ENCODE measurements around the gene KIF5C. TPM values are rescaled to one million over a fixed set of nuclear protein-coding genes. Genes with fewer than 3 reads are reported as not detected.

KIF5C gene
- total RNA-seq, 1 donor from 2014 or later = 38.9 TPM

DNA sequence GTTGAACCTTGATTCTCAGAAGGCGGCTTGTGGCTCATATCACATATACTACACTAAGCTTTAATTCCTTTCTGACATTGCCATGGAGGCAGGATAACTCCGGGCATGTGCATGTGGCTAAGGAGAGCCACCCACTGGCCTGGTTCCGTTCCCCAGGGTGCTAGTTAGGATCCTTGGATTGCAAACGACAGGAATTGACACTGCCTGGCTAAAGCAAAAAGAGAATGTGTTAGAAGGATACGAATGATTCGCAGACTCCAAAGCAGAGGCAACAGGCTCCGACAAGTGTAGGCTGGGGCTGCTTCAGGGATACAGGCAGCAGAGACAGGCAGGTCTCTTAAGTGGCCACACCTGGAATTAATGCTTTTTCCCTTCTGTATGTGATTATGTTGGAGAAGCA, 92.0 kb downstream of the KIF5C start:
- Mint-ChIP-seq H3K27ac (no peak overlapping the region), H3K4me1 (ENCODE audit: unreplicated experiment) (peaks cover 47% of the 10 kb centered on the region), H3K27me3 (no peaks in the 10 kb centered on the region)

DNA sequence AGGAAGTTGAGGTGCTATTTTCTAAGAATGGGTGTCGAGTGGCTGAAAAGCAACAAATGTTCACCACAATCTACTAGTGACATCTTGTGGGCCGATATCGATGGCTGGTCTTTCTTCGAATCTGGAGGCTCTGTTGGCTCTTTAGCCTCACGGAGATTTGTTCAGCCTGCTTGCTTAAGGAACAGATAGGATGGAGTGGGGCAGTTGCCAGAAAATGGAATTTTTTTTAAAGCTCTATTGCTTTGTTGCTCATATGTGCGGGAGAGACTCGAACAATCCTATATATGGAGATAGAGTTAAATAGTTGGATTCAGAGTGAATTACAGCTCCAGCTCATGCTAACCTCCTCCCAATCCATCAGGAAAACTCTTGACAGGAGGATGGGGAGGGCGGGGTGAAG, 92.6 kb downstream of the KIF5C start:
- TF ChIP-seq, protein P1, sequence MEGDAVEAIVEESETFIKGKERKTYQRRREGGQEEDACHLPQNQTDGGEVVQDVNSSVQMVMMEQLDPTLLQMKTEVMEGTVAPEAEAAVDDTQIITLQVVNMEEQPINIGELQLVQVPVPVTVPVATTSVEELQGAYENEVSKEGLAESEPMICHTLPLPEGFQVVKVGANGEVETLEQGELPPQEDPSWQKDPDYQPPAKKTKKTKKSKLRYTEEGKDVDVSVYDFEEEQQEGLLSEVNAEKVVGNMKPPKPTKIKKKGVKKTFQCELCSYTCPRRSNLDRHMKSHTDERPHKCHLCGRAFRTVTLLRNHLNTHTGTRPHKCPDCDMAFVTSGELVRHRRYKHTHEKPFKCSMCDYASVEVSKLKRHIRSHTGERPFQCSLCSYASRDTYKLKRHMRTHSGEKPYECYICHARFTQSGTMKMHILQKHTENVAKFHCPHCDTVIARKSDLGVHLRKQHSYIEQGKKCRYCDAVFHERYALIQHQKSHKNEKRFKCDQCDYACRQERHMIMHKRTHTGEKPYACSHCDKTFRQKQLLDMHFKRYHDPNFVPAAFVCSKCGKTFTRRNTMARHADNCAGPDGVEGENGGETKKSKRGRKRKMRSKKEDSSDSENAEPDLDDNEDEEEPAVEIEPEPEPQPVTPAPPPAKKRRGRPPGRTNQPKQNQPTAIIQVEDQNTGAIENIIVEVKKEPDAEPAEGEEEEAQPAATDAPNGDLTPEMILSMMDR (conservative IDR thresholded peaks at IDR 0.05) = no peak
- no peaks in the 10 kb centered on the region for H3K27me3 Mint-ChIP-seq
- H3K36me3 Mint-ChIP-seq = peaks cover 9% of the 10 kb centered on the region
- no peak for DNase-seq (ENCODE audit: extremely low spot score, unreplicated experiment)
- no peaks in the 10 kb centered on the region for H3K9me3 Mint-ChIP-seq
- H3K4me3 Mint-ChIP-seq = no peak overlapping the region
- H3K27ac Mint-ChIP-seq = no peak overlapping the region
- peaks cover 48% of the 10 kb centered on the region for H3K4me1 Mint-ChIP-seq (ENCODE audit: unreplicated experiment)

More for the DNA sequence above, 92.0 kb downstream of the KIF5C start:
- Mint-ChIP-seq H3K4me3 (no peak overlapping the region), H3K36me3 (peaks cover 9% of the 10 kb centered on the region), H3K9me3 (no peaks in the 10 kb centered on the region)
- no peak for DNase-seq (ENCODE audit: extremely low spot score, unreplicated experiment)
- TF ChIP-seq, protein P1 (conservative IDR thresholded peaks at IDR 0.05) = no peak

DNA sequence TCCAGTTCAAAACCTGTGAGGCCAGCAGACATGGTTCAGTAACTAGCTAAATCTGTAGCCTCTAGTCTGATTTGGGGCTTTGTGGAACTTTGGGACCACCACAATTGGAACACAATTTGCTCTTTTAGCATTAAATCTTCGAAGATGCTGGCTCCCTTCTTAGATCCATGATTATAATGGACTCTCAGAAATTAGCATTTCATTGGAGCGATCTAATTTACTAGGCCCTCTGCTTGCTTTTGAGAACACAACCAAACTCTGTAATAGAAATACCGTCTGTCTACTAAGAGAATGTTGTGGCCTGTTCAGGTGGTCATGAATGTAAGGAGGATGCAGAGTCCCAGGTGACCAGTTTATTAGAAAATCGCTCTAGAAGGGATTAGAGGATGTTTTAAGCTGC, 93.3 kb downstream of the KIF5C start:
- TF ChIP-seq, protein P1 (conservative IDR thresholded peaks at IDR 0.05) = no peak
- DNase-seq (ENCODE audit: extremely low spot score, unreplicated experiment) = no peak
- Mint-ChIP-seq H3K9me3 (no peaks in the 10 kb centered on the region), H3K36me3 (peaks cover 12% of the 10 kb centered on the region), H3K27ac (no peak overlapping the region), H3K27me3 (no peaks in the 10 kb centered on the region), H3K4me1 (ENCODE audit: unreplicated experiment) (peaks cover 51% of the 10 kb centered on the region), H3K4me3 (no peak overlapping the region)

DNA sequence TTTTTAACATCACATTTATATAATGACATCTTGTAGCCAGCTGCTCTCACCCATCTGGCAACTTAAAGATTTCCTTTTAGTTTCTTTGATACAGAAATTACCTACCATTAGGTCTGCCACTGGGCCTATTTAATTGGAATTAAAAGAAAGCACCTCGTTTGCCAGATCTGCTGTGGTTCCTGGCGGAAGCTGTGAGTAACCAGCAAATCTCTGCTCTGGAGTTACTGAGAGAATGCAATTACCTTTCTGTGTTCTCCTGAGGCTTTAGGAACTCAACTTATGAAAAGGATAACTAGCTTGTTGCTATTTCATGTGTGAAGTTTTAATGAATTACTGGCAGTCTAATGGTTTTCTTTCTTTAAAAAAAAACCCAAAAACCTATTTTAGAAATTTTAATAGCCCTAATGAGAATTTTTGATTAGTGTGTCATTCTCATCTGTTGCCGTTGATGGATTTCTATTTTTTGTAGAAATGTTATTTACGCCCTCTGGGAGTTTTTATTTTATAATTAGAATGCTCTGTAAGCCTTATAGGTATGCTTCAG, 93.8 kb downstream of the KIF5C start:
- peaks cover 54% of the 10 kb centered on the region for H3K4me1 Mint-ChIP-seq (ENCODE audit: unreplicated experiment)

DNA sequence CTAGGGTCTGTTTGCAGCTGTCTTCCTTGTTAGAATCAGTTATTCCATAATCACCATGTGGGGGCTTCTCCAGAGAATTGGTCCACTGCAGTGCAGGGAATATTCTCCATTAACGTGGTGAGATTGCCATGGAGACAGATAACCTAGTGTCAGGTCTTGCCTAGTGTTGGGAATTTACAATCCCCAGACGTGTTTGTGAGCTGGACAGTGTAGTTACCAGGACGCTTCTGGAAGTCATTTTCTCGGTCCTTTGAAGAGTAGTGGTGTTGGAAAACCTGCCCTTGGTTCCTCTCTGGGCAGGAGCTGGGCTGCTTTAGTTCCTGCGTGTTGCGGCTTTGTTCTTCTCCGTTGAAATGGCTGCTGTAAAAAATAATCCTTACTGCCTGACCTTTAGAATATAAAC, 94.6 kb downstream of the KIF5C start:
- Mint-ChIP-seq H3K4me1 (ENCODE audit: unreplicated experiment) (peaks cover 58% of the 10 kb centered on the region), H3K27ac (peak overlapping the region; percentile 52)
- TF ChIP-seq, protein P1 (conservative IDR thresholded peaks at IDR 0.05) = no peak

More for the DNA sequence above, 93.8 kb downstream of the KIF5C start:
- H3K9me3 Mint-ChIP-seq = no peaks in the 10 kb centered on the region
- TF ChIP-seq, protein P1 (conservative IDR thresholded peaks at IDR 0.05) = no peak
- no peak overlapping the region for H3K4me3 Mint-ChIP-seq
- peaks cover 17% of the 10 kb centered on the region for H3K36me3 Mint-ChIP-seq
- no peaks in the 10 kb centered on the region for H3K27me3 Mint-ChIP-seq
- no peak overlapping the region for H3K27ac Mint-ChIP-seq
- no peak for DNase-seq (ENCODE audit: extremely low spot score, unreplicated experiment)

DNA sequence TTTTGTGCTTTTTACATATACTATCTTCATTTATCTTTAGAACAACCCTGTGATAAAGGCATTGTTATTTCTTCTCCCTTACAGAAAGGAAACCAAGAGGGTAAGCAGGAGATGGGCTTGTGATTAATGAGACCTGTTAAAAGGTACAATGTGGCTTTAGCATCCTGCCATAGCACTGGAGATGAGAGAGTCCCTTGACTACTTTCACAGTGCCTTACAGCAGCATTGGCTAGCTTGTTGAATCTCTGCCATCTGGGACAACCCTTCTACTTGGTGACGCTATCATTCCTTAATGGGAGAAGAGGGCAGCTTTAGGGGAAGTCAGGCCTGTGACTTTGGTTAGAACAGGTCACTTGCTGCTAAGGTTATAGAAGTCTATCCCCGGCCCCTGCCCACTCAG, 95.4 kb downstream of the KIF5C start:
- H3K27me3 Mint-ChIP-seq = no peaks in the 10 kb centered on the region
- H3K4me1 Mint-ChIP-seq (ENCODE audit: unreplicated experiment) = peaks cover 52% of the 10 kb centered on the region
- TF ChIP-seq, protein P1 (conservative IDR thresholded peaks at IDR 0.05) = no peak
- H3K36me3 Mint-ChIP-seq = peaks cover 15% of the 10 kb centered on the region
- H3K9me3 Mint-ChIP-seq = no peaks in the 10 kb centered on the region
- H3K27ac Mint-ChIP-seq = no peak overlapping the region
- DNase-seq (ENCODE audit: extremely low spot score, unreplicated experiment) = no peak
- H3K4me3 Mint-ChIP-seq = no peak overlapping the region

More for the DNA sequence above, 94.6 kb downstream of the KIF5C start:
- H3K27me3 Mint-ChIP-seq = no peaks in the 10 kb centered on the region
- H3K9me3 Mint-ChIP-seq = no peaks in the 10 kb centered on the region
- no peak for DNase-seq (ENCODE audit: extremely low spot score, unreplicated experiment)
- H3K4me3 Mint-ChIP-seq = peak overlapping the region; percentile 18
- peaks cover 18% of the 10 kb centered on the region for H3K36me3 Mint-ChIP-seq
